Measurements from ENCODE around the gene TMEM163. TPM values are rescaled to one million over a fixed set of nuclear protein-coding genes. Genes with fewer than 3 reads are reported as not detected.
A peak's percentile ranks its signal among the peaks of the same experiment; 100 is the strongest.
"Not testable (repeated sequence)": the region's sequence is repeated elsewhere in the genome, so short reads cannot be mapped to it uniquely, and the experiment has no call there.

The TMEM163 gene
- polyA plus RNA-seq, 3 donors: 0.01 TPM; not detected in 2

GRCh38 chr2:134568413-134568812 lies 150.4 kb downstream of the TMEM163 start:
- H3K9ac ChIP-seq (ENCODE audit: insufficient read depth, low read length, poor library complexity, severe bottlenecking): no peak overlapping the region
- no peak overlapping the region for H2AFZ ChIP-seq (ENCODE audit: insufficient read depth, low read depth, low read length, poor library complexity, severe bottlenecking)
- WGBS (ENCODE audit: insufficient coverage): no CpG with 5 or more reads among the region's 2 CpGs
- H3K4me1 ChIP-seq (ENCODE audit: control insufficient read depth in 1 of 2, insufficient read depth in 2 of 2, low read length in 2 of 2): no peaks in the 10 kb centered on the region
- no peak overlapping the region for H3K4me2 ChIP-seq (replicated peaks; ENCODE audit: extremely low read depth, low read length, poor library complexity, severe bottlenecking)
- H3K36me3 Mint-ChIP-seq: no peaks in the 10 kb centered on the region
- intact Hi-C loops (cut with micrococcal nuclease): no loop called here
- no peaks in the 10 kb centered on the region for H3K9me3 ChIP-seq (replicated peaks in 1 of 2; ENCODE audit: control insufficient read depth in 1 of 2, insufficient read depth in 1 of 2, low read length in 2 of 2)
- no peaks in the 10 kb centered on the region for H3K27me3 ChIP-seq (ENCODE audit: control insufficient read depth in 2 of 2, insufficient read depth in 2 of 2, low read length in 2 of 2)
- H3K27me3 Mint-ChIP-seq (ENCODE audit: low read depth in 3 of 3): peaks cover 0 to 4% (median 2%) of the 10 kb centered on the region in 3 donors
- TF ChIP-seq, protein P1, sequence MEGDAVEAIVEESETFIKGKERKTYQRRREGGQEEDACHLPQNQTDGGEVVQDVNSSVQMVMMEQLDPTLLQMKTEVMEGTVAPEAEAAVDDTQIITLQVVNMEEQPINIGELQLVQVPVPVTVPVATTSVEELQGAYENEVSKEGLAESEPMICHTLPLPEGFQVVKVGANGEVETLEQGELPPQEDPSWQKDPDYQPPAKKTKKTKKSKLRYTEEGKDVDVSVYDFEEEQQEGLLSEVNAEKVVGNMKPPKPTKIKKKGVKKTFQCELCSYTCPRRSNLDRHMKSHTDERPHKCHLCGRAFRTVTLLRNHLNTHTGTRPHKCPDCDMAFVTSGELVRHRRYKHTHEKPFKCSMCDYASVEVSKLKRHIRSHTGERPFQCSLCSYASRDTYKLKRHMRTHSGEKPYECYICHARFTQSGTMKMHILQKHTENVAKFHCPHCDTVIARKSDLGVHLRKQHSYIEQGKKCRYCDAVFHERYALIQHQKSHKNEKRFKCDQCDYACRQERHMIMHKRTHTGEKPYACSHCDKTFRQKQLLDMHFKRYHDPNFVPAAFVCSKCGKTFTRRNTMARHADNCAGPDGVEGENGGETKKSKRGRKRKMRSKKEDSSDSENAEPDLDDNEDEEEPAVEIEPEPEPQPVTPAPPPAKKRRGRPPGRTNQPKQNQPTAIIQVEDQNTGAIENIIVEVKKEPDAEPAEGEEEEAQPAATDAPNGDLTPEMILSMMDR (IDR thresholded peaks at IDR 0.05): peak; percentile 21
- H3K36me3 ChIP-seq (replicated peaks in 1 of 2; ENCODE audit: control insufficient read depth in 1 of 2, insufficient read depth in 2 of 2, low read length in 2 of 2): no peaks in the 10 kb centered on the region
- peaks cover 0 to 2% (median 0%) of the 10 kb centered on the region in 7 donors for H3K9me3 Mint-ChIP-seq
- no peak overlapping the region for H3K27ac ChIP-seq (ENCODE audit: low read depth in 1 of 2, low read length in 2 of 2)
- DNase-seq: no peak
- no peak overlapping the region for H3K4me3 ChIP-seq (replicated peaks in 1 of 3; ENCODE audit: low read depth in 2 of 3, low read length in 3 of 3)
- H3K27ac Mint-ChIP-seq: no peak overlapping the region
- H3K79me2 ChIP-seq (ENCODE audit: insufficient read depth, low read length): no peaks in the 10 kb centered on the region
- H3K4me3 Mint-ChIP-seq: no peak overlapping the region
- peaks cover 2% of the 10 kb centered on the region for H3K4me1 Mint-ChIP-seq
- H4K20me1 ChIP-seq (ENCODE audit: insufficient read depth, low read length): no peaks in the 10 kb centered on the region

DNA sequence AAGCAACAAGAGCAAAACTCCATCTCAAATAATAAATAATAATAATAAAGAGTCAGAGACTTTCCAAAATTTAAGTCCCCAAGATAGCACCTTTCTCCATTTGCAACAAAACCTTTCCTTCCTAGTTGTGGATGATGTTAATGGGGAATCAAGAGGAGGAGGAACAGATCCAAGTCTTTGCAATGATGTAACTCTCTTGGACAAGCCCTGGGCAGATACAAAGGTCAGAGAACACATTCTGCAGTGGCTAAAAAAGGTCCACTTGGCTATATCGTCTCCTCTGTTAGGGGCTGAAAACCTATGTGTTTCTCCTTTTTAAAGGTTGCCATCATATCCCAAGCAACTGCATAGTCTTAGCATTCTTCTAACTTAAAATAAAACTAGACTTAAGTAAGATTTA lies 151.1 kb downstream of the TMEM163 start:
- H3K27ac ChIP-seq (ENCODE audit: low read depth in 1 of 2, low read length in 2 of 2): no peak overlapping the region
- WGBS (ENCODE audit: insufficient coverage): no CpG with 5 or more reads among the region's 1 CpG
- H3K27me3 Mint-ChIP-seq (ENCODE audit: low read depth in 3 of 3): peaks cover 2 to 4% (median 2%) of the 10 kb centered on the region in 3 donors
- H3K9me3 ChIP-seq (replicated peaks in 1 of 2; ENCODE audit: control insufficient read depth in 1 of 2, insufficient read depth in 1 of 2, low read length in 2 of 2): no peaks in the 10 kb centered on the region
- H3K4me1 ChIP-seq (ENCODE audit: control insufficient read depth in 1 of 2, insufficient read depth in 2 of 2, low read length in 2 of 2): no peaks in the 10 kb centered on the region
- no peak overlapping the region for H3K4me3 ChIP-seq (replicated peaks in 1 of 3; ENCODE audit: low read depth in 2 of 3, low read length in 3 of 3)
- intact Hi-C loops (cut with micrococcal nuclease): no loop called here
- H4K20me1 ChIP-seq (ENCODE audit: insufficient read depth, low read length): no peaks in the 10 kb centered on the region
- TF ChIP-seq, protein P1 (IDR thresholded peaks at IDR 0.05): no peak
- no peaks in the 10 kb centered on the region for H3K36me3 ChIP-seq (replicated peaks in 1 of 2; ENCODE audit: control insufficient read depth in 1 of 2, insufficient read depth in 2 of 2, low read length in 2 of 2)
- no peaks in the 10 kb centered on the region for H3K36me3 Mint-ChIP-seq
- no peaks in the 10 kb centered on the region for H3K79me2 ChIP-seq (ENCODE audit: insufficient read depth, low read length)
- no peak overlapping the region for H3K4me3 Mint-ChIP-seq
- H3K9ac ChIP-seq (ENCODE audit: insufficient read depth, low read length, poor library complexity, severe bottlenecking): no peak overlapping the region
- H3K27me3 ChIP-seq (ENCODE audit: control insufficient read depth in 2 of 2, insufficient read depth in 2 of 2, low read length in 2 of 2): no peaks in the 10 kb centered on the region
- H3K4me2 ChIP-seq (replicated peaks; ENCODE audit: extremely low read depth, low read length, poor library complexity, severe bottlenecking): no peak overlapping the region
- DNase-seq: no peak
- H2AFZ ChIP-seq (ENCODE audit: insufficient read depth, low read depth, low read length, poor library complexity, severe bottlenecking): no peak overlapping the region
- no peak overlapping the region for H3K27ac Mint-ChIP-seq
- peaks cover 0 to 2% (median 0%) of the 10 kb centered on the region in 7 donors for H3K9me3 Mint-ChIP-seq
- peaks cover 2% of the 10 kb centered on the region for H3K4me1 Mint-ChIP-seq

GRCh38 chr2:134564955-134565354 lies 153.8 kb downstream of the TMEM163 start:
- H3K27ac Mint-ChIP-seq; H3K4me3 Mint-ChIP-seq; intact Hi-C loops (cut with micrococcal nuclease); H3K79me2 ChIP-seq (ENCODE audit: insufficient read depth, low read length); H3K27me3 ChIP-seq (ENCODE audit: control insufficient read depth in 2 of 2, insufficient read depth in 2 of 2, low read length in 2 of 2); H2AFZ ChIP-seq (ENCODE audit: insufficient read depth, low read depth, low read length, poor library complexity, severe bottlenecking); H3K27ac ChIP-seq (ENCODE audit: low read depth in 1 of 2, low read length in 2 of 2); H3K27me3 Mint-ChIP-seq (ENCODE audit: low read depth in 3 of 3); H3K36me3 ChIP-seq (replicated peaks in 1 of 2; ENCODE audit: control insufficient read depth in 1 of 2, insufficient read depth in 2 of 2, low read length in 2 of 2); H3K9ac ChIP-seq (ENCODE audit: insufficient read depth, low read length, poor library complexity, severe bottlenecking); H3K36me3 Mint-ChIP-seq; H3K4me1 Mint-ChIP-seq; H3K4me1 ChIP-seq (ENCODE audit: control insufficient read depth in 1 of 2, insufficient read depth in 2 of 2, low read length in 2 of 2); H4K20me1 ChIP-seq (ENCODE audit: insufficient read depth, low read length); H3K4me2 ChIP-seq (replicated peaks; ENCODE audit: extremely low read depth, low read length, poor library complexity, severe bottlenecking); DNase-seq; H3K9me3 ChIP-seq (replicated peaks in 1 of 2; ENCODE audit: control insufficient read depth in 1 of 2, insufficient read depth in 1 of 2, low read length in 2 of 2); H3K9me3 Mint-ChIP-seq; H3K4me3 ChIP-seq (replicated peaks in 1 of 3; ENCODE audit: low read depth in 2 of 3, low read length in 3 of 3): not testable (repeated sequence)
- 100% methylated on average over 1 of the region's 5 CpGs for WGBS (ENCODE audit: insufficient coverage)
